NAMALWA (cell line): ENCODE measurements around the gene INPP5B.
A peak's percentile ranks its signal among the peaks of the same experiment; 100 is the strongest.
"Not testable (repeated sequence)": the region's sequence is repeated elsewhere in the genome, so short reads cannot be mapped to it uniquely, and the experiment has no call there.

Experiments
- DNase-seq: peaks from one replicate; pipeline ENCODE4 v3.0.0-alpha.2; 2015; ENCODE audit warnings: low spot score

Gene INPP5B

DNA sequence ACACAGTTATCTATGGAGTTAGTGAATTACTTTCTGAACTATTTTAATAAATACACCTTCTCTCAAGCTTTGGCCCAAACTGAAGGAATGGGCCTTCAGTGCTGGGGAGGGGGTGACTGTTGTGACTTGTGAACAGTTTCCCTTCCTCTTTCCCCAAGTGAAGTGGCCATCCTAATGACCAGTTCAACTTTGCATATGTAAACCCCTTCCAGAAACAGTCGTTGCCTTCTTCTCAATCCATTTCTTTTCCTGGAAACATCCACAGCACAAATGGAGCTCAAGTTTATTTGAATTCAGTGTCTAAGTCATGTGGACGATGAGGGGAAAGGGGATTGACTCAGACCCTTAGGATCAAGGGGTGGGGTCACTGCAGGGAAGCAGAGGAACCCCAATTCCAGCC, 1.3 kb upstream of the INPP5B start:
- no peak for DNase-seq

DNA sequence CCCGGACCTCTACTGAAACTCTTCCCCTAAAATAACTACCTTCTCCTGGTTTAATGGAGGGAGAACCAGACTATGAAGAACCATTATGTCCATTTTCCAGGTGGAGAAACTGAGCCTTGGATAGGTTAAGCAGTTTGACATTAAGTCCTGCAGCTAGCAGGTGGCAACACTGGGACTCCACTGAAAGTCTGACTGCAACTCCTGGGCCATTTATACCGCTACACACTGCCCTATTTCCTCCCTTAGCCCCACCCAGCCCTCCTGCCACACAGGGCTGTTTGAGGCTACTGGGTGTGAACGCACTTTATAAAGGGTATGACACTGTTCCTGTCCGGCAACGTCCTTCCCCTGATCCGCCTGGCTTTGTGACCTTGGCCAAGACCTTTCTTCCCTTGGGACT, 511 bp upstream of the INPP5B start:
- DNase-seq, result peak; percentile 75

- DNase-seq, result no peak
Observed at GRCh38 chr1:37945743-37946702, 830 bp downstream of the INPP5B start.

GRCh38 chr1:37945251-37945650, 1.6 kb downstream of the INPP5B start:
- no peak for DNase-seq

GRCh38 chr1:37944816-37945215, 2.0 kb downstream of the INPP5B start:
- DNase-seq, result no peak

DNA sequence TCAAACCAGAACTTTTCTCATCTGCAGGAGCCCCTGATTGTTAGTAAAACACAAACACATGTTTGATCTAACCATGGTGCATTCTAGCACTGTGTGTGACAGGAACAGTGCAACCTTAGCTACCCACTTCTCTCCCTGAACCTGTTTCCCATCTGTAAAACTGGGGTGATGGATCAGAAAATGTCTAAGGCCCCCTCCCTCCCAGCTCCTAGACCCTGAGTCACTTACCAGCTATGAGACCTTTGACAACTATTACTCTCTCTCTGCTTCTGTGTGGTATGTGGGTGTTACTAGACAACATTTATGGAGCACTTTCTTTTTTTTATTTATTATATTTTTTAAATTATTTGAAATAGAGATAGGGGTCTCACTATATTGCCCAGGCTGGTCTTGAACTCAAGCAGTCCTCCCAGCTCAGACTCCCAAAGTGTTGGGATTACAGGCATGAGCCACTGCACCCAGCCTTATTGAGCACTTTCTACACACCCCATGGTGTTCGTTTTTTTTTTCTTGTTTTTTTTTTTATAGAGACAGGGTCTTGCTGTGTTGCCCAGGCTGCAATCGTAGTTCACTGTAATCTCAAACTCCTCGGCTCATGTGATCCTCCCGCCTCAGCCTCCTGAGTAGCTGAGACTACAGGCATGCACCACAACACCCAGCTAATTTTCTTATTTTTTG, 2.6 kb downstream of the INPP5B start:
- no peak for DNase-seq

GRCh38 chr1:37940299-37940947, 6.4 kb downstream of the INPP5B start:
- DNase-seq, result no peak

- not testable (repeated sequence) for DNase-seq
Observed at GRCh38 chr1:37936760-37937159, 10.1 kb downstream of the INPP5B start.

GRCh38 chr1:37932759-37933158, 14.1 kb downstream of the INPP5B start:
- no peak for DNase-seq

GRCh38 chr1:37931361-37932158, 15.3 kb downstream of the INPP5B start:
- DNase-seq, result peak; percentile 98

GRCh38 chr1:37931102-37931360, 15.8 kb downstream of the INPP5B start:
- DNase-seq, result peak; percentile 29

DNA sequence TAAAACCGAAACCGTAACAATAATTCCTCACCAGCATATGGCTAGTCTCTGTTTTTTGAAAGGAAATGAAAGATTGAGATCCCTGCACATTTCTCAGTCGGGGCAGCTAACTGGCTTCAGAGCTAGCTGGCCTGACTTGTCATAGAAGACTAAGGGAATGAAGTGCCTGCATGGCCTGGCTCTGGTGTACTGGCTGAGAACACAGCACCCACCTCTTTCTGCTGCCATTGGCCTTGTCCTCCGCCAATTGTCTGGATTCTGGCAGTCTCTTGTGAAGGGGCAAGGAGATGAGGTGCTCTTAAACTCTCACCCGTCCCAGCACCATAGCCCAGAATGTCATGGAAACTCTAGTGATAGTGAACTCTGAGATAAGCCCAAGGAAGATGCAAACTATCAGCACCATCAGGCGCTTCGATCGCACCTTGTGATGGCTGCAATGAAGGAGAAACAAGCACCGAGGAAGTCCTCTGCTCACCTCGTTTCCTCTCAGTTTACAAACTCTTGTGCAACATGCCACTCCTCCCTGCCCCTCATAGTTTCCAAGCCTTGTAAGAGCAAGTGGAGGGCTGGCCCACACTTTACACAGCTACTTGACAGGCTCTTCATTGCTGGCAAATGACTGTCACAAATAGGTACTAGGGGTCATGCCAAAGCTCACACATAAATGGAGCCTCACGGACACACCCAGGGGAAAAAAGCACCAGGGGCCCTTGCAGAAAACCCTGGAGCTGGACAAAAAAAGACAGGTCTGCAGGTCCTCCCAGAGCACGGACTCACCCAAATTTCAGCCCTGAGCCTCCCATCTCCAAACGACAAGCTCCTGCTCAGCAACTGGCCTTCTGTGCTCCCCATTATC, 16.4 kb downstream of the INPP5B start:
- DNase-seq, result peak; percentile 50

DNA sequence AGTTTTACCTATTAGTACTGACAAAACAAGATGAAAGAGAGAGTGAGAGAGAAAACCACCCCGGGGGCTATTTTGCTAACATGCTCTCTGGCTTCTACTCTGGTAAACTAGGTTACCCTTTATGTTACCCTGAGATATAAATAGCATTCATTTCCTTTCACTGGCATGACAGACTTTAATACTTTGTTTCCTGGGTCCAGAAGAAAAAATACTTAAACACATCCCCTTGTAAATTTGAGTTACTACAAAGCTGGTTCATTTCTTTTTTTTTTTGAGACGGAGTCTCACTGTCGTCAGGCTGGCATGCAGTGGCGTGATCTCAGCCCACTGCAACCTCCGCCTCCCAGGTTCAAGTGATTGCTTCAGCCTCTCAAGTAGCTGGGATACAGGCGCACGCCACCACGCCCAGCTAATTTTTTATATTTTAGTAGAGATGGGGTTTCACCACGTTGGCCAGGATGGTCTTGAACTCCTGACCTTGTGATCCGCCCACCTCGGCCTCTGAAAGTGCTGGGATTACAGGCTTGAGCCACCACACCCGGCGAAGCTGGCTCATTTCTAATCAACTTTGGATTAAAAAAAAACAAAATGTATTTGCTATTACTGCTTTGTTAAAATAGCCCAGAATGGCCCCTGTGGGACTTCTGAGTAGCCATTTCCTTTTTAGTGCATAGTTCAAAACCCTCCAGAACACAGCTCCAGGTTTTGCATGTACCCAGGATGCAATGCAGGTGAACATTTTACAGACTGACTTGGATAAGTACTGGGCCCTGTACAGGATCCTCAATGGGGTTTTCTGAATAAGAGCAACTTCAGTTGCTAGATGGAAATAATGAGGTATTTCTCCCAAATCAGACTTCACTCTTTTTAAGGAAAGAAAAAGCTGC, 20.6 kb downstream of the INPP5B start:
- DNase-seq, result peak; percentile 72

DNA sequence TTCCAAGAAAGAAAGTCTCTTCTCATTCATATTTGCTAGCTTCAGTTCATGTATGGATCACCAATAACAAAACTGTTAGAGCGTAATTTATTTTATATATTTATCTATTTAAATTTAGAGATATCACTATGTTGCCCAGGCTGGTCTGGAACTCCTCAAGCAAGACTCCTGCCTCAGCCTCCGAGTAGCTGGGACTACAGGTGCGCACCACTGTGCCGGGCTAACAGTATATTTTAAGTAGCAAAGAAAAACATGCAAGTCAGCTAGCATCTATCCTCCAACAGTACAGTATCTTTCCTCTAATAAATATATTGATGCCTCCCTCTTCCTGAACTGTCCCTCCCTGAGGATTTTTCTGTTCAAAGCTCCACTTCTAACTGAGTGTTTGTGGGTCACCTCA, 21.5 kb downstream of the INPP5B start:
- peak; percentile 53 for DNase-seq

DNA sequence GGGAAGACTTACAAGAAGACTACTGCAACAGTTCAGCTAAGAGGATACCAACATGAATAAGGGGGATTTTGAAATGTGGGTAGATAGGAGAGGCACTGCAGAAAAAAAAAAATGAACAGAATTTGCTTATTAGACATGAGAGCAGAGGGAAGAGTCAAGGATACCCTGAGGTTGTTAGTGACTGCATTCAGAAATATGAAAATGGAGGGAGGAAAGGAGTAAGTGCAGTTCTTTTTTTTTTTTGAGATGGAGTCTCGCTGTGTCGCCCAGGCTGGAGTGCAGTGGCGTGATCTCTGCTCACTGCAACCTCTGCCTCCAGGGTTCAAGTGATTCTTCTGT, 23.3 kb downstream of the INPP5B start:
- no peak for DNase-seq

DNA sequence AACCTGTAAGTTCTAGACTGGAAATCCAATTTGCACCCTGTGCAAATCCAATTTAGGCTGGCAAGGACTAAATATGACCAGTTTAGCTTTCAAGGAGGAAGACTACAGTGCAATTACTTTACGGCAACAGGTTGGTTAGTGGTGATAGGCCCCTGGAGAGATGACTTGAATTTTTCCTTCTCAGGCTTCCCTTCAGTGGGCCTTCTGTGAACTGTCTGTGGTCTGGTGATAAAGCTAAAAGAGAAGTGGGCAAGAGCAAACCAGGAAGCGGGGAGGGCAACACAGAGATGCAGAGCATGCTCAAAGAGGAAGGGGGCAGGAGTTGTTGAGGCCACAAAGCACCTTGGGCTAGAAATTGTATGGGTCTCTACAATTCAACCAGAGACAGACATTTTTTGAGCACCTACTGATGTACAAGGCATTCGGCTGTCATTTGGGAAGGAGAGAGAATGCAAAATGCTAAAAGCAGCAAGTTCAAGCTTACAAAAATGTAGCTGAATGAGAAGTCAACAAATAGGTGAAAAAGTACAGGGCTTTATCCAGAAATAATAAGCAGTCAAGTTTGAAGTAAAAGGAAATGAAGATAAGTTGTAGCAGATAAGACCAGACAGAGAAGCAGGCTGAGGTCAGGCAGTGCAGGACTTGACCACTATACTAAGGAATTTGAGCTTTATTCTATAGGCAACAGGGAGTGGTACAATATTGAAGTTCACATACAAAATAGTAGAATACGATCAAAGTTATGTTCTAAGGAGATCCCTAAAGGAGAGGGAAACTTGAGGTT, 23.9 kb downstream of the INPP5B start:
- peak; percentile 88 for DNase-seq

DNA sequence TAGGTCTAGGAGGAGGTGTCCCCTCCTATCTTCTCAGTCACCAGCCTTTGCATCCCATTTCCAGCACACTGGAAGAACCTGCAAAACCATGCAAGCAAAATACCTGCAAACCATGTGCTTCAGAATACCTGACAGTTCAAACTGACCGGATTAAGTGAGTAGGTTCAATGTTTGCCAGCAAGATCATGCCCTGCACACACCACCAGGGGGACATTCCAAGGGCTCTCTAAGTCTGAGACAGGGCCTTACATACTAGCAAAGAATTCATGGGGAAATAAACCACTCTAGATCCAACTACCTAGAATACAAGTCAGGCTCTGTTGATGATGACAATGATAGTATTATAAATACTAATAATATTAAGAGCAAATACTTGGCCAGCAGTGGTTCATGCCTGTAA, 27.6 kb downstream of the INPP5B start:
- peak; percentile 57 for DNase-seq

DNA sequence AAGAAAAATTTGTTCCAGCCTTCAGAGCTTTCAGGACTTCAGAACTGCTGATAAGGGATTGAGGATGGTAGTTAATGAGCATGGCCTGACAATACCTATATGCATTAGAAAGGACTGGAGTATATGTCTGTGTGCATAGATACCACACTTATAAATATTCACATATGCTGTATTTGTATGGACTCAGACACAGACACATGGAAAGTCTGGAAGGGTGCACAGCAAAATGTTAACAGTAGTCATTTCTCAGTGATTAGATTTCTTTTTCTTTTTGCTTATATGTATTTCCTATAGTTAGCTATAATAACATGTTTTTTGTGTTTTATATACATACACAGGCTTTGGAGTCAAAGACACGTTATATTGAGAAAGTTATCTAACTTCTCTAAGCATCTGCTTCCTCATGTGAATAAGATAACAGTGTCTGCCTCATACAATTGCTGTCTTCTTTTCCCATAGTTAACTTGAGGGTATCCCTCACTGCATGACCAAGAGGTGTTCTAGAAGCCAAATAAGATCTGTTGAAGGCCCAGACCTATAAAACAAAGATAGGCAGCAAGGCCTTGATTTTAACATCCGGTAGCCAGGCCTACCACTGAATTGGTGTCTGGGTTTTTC, 31.3 kb downstream of the INPP5B start:
- DNase-seq, result no peak
